ENCODE measurements around the gene GPR152. TPM values are rescaled to one million over a fixed set of nuclear protein-coding genes. Genes with fewer than 3 reads are reported as not detected.

GPR152 gene
- total and polyA plus RNA-seq, 2 of the 8 experiments (the other 6 are each of a cell fraction or from before 2014, with no cell fraction given) = not detected

- Histone ChIP-seq H3K79me2 (ENCODE audit: control insufficient read depth in 1 of 2, insufficient read depth in 2 of 2, low read length in 2 of 2) (no peaks in the 10 kb centered on the region), H3K23ac (ENCODE audit: insufficient read length) (no peak overlapping the region), H2BK12ac (ENCODE audit: low read depth, low read length) (no peak overlapping the region), H2BK5ac (ENCODE audit: low read depth, low read length) (no peak overlapping the region), H3K9me3 (ENCODE audit: insufficient read depth in 2 of 2, low read depth in 1 of 2, low read length in 1 of 2) (no peaks in the 10 kb centered on the region), H3K27ac (ENCODE audit: low read depth, low read length) (no peak overlapping the region), H2BK15ac (ENCODE audit: low read length) (no peak overlapping the region), H2BK120ac (replicated peaks; ENCODE audit: low read depth, low read length) (no peak overlapping the region), H3K23me2 (ENCODE audit: low read depth, low read length) (peaks cover 10% of the 10 kb centered on the region; the same call in 1 of the 2 replicates), H3K4me1 (replicated peaks in 1 of 4; ENCODE audit: control insufficient read depth in 3 of 4, insufficient read depth in 4 of 4, low read length in 3 of 4) (peaks cover 4 to 15% (median 10%) of the 10 kb centered on the region in 4 experiments), H3K4me2 (ENCODE audit: insufficient read depth in 1 of 2, low read depth in 2 of 2, low read length in 2 of 2) (peak overlapping the region; percentile 57 to 83), H3K4me3 (ENCODE audit: extremely low read depth in 1 of 4, insufficient read depth in 2 of 4, low read depth in 3 of 4, low read length in 4 of 4) (peak overlapping the region; percentile 32 to 64 (median 36); a peak in 7 of 8 replicates), H2BK20ac (ENCODE audit: low read length) (no peak overlapping the region), H3K56ac (replicated peaks; ENCODE audit: insufficient read length, low read depth, low read length) (peak overlapping the region; percentile 75), H3K36me3 (ENCODE audit: control insufficient read depth in 2 of 4, insufficient read depth in 4 of 4, low read length in 3 of 4) (no peaks in the 10 kb centered on the region), H4K20me1 (replicated peaks in 1 of 2; ENCODE audit: control insufficient read depth in 1 of 2, insufficient read depth in 2 of 2, low read length in 2 of 2) (peaks cover 0 to 3% of the 10 kb centered on the region in 2 experiments), H2AK5ac (ENCODE audit: low read depth, low read length) (no peak overlapping the region), H4K5ac (ENCODE audit: insufficient read length, low read depth, low read length) (no peak overlapping the region), H3K9ac (replicated peaks in 1 of 4; ENCODE audit: extremely low read depth in 1 of 4, low read depth in 3 of 4, low read length in 3 of 4) (peak overlapping the region in 3 of 4 experiments; percentile 20 to 52 (median 47); a peak in 4 of 7 replicates), H2AFZ (ENCODE audit: low read length) (0 out of 2 replicates have a peak overlapping the region, but pooled peaks have one; percentile 16), H3K18ac (ENCODE audit: extremely low read depth, low read length) (peak overlapping the region; percentile 19), H3K27me3 (replicated peaks in 1 of 4; ENCODE audit: control insufficient read depth in 3 of 4, extremely low read depth in 1 of 4, insufficient read depth in 3 of 4, low read length in 3 of 4) (peaks cover 0 to 8% (median 5%) of the 10 kb centered on the region in 4 experiments; a peak in 4 of 7 replicates), H4K91ac (replicated peaks; ENCODE audit: insufficient read length, low read length) (peak overlapping the region; percentile 65), H3K4ac (replicated peaks; ENCODE audit: insufficient read length, low read depth, low read length) (no peak overlapping the region), H4K8ac (ENCODE audit: extremely low read depth, insufficient read depth, low read length) (no peak overlapping the region), H3K79me1 (ENCODE audit: low read depth, low read length) (no peaks in the 10 kb centered on the region), H3K14ac (ENCODE audit: insufficient read length) (no peak overlapping the region)
- peak; percentile 84 to 100 for DNase-seq (ENCODE audit: low read depth in 1 of 2, low spot score in 2 of 2)
- ChIA-PET POLR2A (ENCODE audit: partially characterized antibody) (interaction anchor here (0.8 to 10.2 kb wide), 12 partner anchors 9 to 75 kb away, joined by 3 to 104 read pairs (median 4); partner anchors contain the start of genes CORO1B, PPP1CA, PTPRCAP and RAD9A), CTCF (ENCODE audit: partially characterized antibody) (interaction anchor here (0.6 to 1.8 kb wide), 7 partner anchors 12 to 388 kb away, joined by 3 to 6 read pairs (median 3); no protein-coding TSS in a partner anchor)
- FAIRE-seq = no peak
- 4% methylated on average over 23 of the region's 97 CpGs; no CpG with 5 or more reads in 1 of the 2 experiments for WGBS, 2 experiments (ENCODE audit: extremely low coverage in 1 of 2, insufficient coverage in 1 of 2, insufficient read length in 1 of 2, insufficient replicate concordance in 2 of 2, low coverage in 1 of 2, low lambda C conversion rate in 2 of 2, missing lambda C conversion rate in 1 of 2)
- TF ChIP-seq SP1 (IDR thresholded peaks at IDR 0.05; ENCODE audit: low read depth, low read length) = peak; percentile 55; the same call in 1 of the 2 replicates
- TF ChIP-seq MAX (IDR thresholded peaks at IDR 0.05) = peak; percentile 69; the same call in 1 of the 2 replicates
- peak in 1 of 2 experiments; percentile 42; a peak in 1 of 3 replicates for TF ChIP-seq POLR2A (IDR thresholded peaks at IDR 0.05; ENCODE audit: control extremely low read depth in 1 of 2, low read depth in 2 of 2, low read length in 2 of 2)
- peak; percentile 30 for TF ChIP-seq POLR2AphosphoS5 (IDR thresholded peaks at IDR 0.05; ENCODE audit: low read depth, low read length)
- 0 out of 4 replicates have a peak, but pooled peaks of 1 of the 2 experiments have one; percentile 55 for TF ChIP-seq SIN3A (conservative IDR thresholded peaks at IDR 0.05 in 1 of 2, IDR thresholded peaks at IDR 0.05 in 1 of 2; ENCODE audit: low read depth in 1 of 2, low read length in 2 of 2)
- TF ChIP-seq SP4 (IDR thresholded peaks at IDR 0.05; ENCODE audit: low read length) = peak; percentile 86; the same call in 1 of the 2 replicates
- peak; percentile 69; the same call in 1 of the 2 replicates for TF ChIP-seq RBBP5 (IDR thresholded peaks at IDR 0.05; ENCODE audit: borderline replicate concordance, low read depth, low read length)
- no peak for TF ChIP-seq CTBP2 (IDR thresholded peaks at IDR 0.05; ENCODE audit: borderline replicate concordance, insufficient read depth, insufficient read length, low read length)
- TF ChIP-seq SUZ12 (IDR thresholded peaks at IDR 0.05; ENCODE audit: low read length) = no peak
- no peak for TF ChIP-seq MAFK (IDR thresholded peaks at IDR 0.05; ENCODE audit: low read depth, low read length)
Observed at GRCh38 chr11:67420646-67421429, 31.7 kb downstream of the GPR152 start.

All from H1 (cell line).